ENCODE data around the gene RPIA. TPM values are rescaled to one million over a fixed set of nuclear protein-coding genes. Genes with fewer than 3 reads are reported as not detected.
"Not testable (repeated sequence)": the region's sequence is repeated elsewhere in the genome, so short reads cannot be mapped to it uniquely, and the experiment has no call there.

Gene RPIA
- total RNA-seq (2021; ENCODE audit: unreplicated experiment), result 18.2 TPM
- polyA plus RNA-seq (2012; ENCODE audit: insufficient read length), result 19.4 TPM
- Bru-seq, nascent RNA, result percentile 71 among the genes with signal in this experiment
- BruChase-seq, experiment 1, labeled RNA remaining after a 2-hour chase, result percentile 65 among the genes with signal in this experiment
- percentile 65 among the genes with signal in this experiment for BruChase-seq, experiment 2, labeled RNA remaining after a 6-hour chase
- long read RNA-seq, transcript RPIA-201 (9 exons, 1,848 nt), result major isoform, 23 of 37 reads
- long read RNA-seq, partial matches to known transcripts, result 2 of 37 reads
- long read RNA-seq, other reads (novel, unspliced or antisense), result 12 of 37 reads

GRCh38 chr2:88691339-88692183, at the start of gene RPIA:
TSS of gene RPIA (plus strand) at chr2:88691673. CDS start at chr2:88691699, 26 bp downstream.
- H3K36me3 ChIP-seq (ENCODE audit: control insufficient read depth, insufficient read depth, low read length), result no peaks in the 10 kb centered on the region; the same call in 1 of the 2 replicates
- intact Hi-C loops (cut with micrococcal nuclease; ENCODE audit: unreplicated experiment), result no loop called here
- DNase-seq (ENCODE audit: low read depth, low spot score), result peak; percentile 97
- peak; percentile 99 for ATAC-seq
- peak within 1 kb of the TSS; percentile 83 to 89 for H3K4me3 ChIP-seq (ENCODE audit: low read depth in 2 of 2, low read length in 2 of 2)
- POLR2A ChIA-PET, result no interaction called here
- CTCF ChIA-PET, result no interaction called here
- in situ Hi-C loops (cut with HindIII; ENCODE audit: low pct_unique_long_range_greater_than_20kb, low sequenced_read_pairs), result no loop called here
- TF ChIP-seq TCF7L2 (IDR thresholded peaks at IDR 0.05; ENCODE audit: low read depth, low read length) (peak; percentile 83), CTCF (IDR thresholded peaks at IDR 0.05) (peak; percentile 84), POLR2AphosphoS5 (IDR thresholded peaks at IDR 0.05; ENCODE audit: low read depth, low read length) (peak; percentile 70; the same call in 1 of the 2 replicates), SIN3A (IDR thresholded peaks at IDR 0.05; ENCODE audit: borderline replicate concordance, insufficient read depth, low read depth, low read length) (0 out of 2 replicates have a peak, but pooled peaks have one; percentile 59), REST (IDR thresholded peaks at IDR 0.05; ENCODE audit: insufficient read depth in 1 of 2, low read depth in 2 of 2, low read length in 1 of 2) (no peak)
- BruUV-seq (replicated peaks), result no TSS peak
- H3K9me3 ChIP-seq (ENCODE audit: control insufficient read depth, insufficient read depth, low read depth, low read length), result no peaks in the 10 kb centered on the region
- peaks cover 10% of the 10 kb centered on the region for H3K4me1 ChIP-seq (ENCODE audit: control insufficient read depth, insufficient read depth, low read length)
- H3K27me3 ChIP-seq (ENCODE audit: control insufficient read depth, insufficient read depth, low read length), result no peaks in the 10 kb centered on the region
- H3K27ac ChIP-seq (ENCODE audit: low read length), result peak within 1 kb of the TSS; percentile 86

- Histone ChIP-seq H3K27me3 (ENCODE audit: control insufficient read depth, insufficient read depth, low read length) (peaks cover 3% of the 10 kb centered on the region; the same call in 1 of the 2 replicates), H3K36me3 (ENCODE audit: control insufficient read depth, insufficient read depth, low read length) (no peaks in the 10 kb centered on the region), H3K27ac (ENCODE audit: low read length) (no peak overlapping the region), H3K9me3 (ENCODE audit: control insufficient read depth, insufficient read depth, low read depth, low read length) (no peaks in the 10 kb centered on the region), H3K4me1 (ENCODE audit: control insufficient read depth, insufficient read depth, low read length) (no peaks in the 10 kb centered on the region), H3K4me3 (ENCODE audit: low read depth in 2 of 2, low read length in 2 of 2) (no peak overlapping the region)
- no peak for ATAC-seq
- TF ChIP-seq SIN3A (IDR thresholded peaks at IDR 0.05; ENCODE audit: borderline replicate concordance, insufficient read depth, low read depth, low read length), result no peak
- POLR2A ChIA-PET, result no interaction called here
- in situ Hi-C loops (cut with HindIII; ENCODE audit: low pct_unique_long_range_greater_than_20kb, low sequenced_read_pairs), result no loop called here
- intact Hi-C loops (cut with micrococcal nuclease; ENCODE audit: unreplicated experiment), result no loop called here
- no TSS peak for BruUV-seq (replicated peaks)
- CTCF ChIA-PET, result no interaction called here
- no peak for DNase-seq (ENCODE audit: low read depth, low spot score)
These were observed 49.2 kb upstream of the RPIA start for GRCh38 chr2:88642278-88642677.

- POLR2A ChIA-PET; BruUV-seq (replicated peaks); H3K4me1 ChIP-seq (ENCODE audit: control insufficient read depth, insufficient read depth, low read length); H3K9me3 ChIP-seq (ENCODE audit: control insufficient read depth, insufficient read depth, low read depth, low read length); H3K27ac ChIP-seq (ENCODE audit: low read length); in situ Hi-C loops (cut with HindIII; ENCODE audit: low pct_unique_long_range_greater_than_20kb, low sequenced_read_pairs); intact Hi-C loops (cut with micrococcal nuclease; ENCODE audit: unreplicated experiment); ATAC-seq; H3K27me3 ChIP-seq (ENCODE audit: control insufficient read depth, insufficient read depth, low read length); DNase-seq (ENCODE audit: low read depth, low spot score); CTCF ChIA-PET; H3K36me3 ChIP-seq (ENCODE audit: control insufficient read depth, insufficient read depth, low read length); H3K4me3 ChIP-seq (ENCODE audit: low read depth in 2 of 2, low read length in 2 of 2): not testable (repeated sequence)
These were observed 46.1 kb upstream of the RPIA start for GRCh38 chr2:88645291-88645882.

All from Panc1 (cell line).